Cardiac muscle cell (in vitro differentiated cells and primary cell): ENCODE results near the gene TSPAN31. TPM values are rescaled to one million over a fixed set of nuclear protein-coding genes. Genes with fewer than 3 reads are reported as not detected.

Experiments used
- DNase-seq, 2 donors: peaks; one replicate each; pipeline versions ENCODE4 v3.0.0 to v3.0.0-alpha.2; 2010 to 2017; ENCODE audit warnings: low read depth in 1 of 2, low spot score in 1 of 2
- H3K27ac ChIP-seq: fragments of 200-600 bp; sonication (generic); 2 replicates; pipeline ENCODE4 v1.5.1; 2016
- H3K27me3 ChIP-seq: fragments of 200-600 bp; sonication (generic); 2 replicates; pipeline ENCODE4 v1.6.0; 2016; ENCODE audit warnings: control low read depth
- H3K36me3 ChIP-seq: fragments of 200-600 bp; sonication (generic); 2 replicates; pipeline ENCODE4 v1.5.1; 2016; ENCODE audit warnings: control low read depth
- H3K4me1 ChIP-seq: fragments of 200-600 bp; sonication (generic); 2 replicates; pipeline ENCODE4 v1.8.1; 2017; ENCODE audit warnings: low read depth, mild to moderate bottlenecking, mixed run types
- H3K4me3 ChIP-seq: fragments of 200-600 bp; sonication (generic); 2 replicates; pipeline ENCODE4 v1.5.1; 2016; ENCODE audit warnings: mild to moderate bottlenecking
- H3K9me3 ChIP-seq: fragments of 200-600 bp; sonication (generic); 2 replicates; pipeline ENCODE4 v1.5.1; 2017; ENCODE audit warnings: low read depth, mild to moderate bottlenecking, control low read depth
- CTCF ChIP-seq: IDR thresholded peaks from 2 replicates; pipeline ENCODE4 v1.5.1; 2012; ENCODE audit warnings: low read depth, mild to moderate bottlenecking, low read length
- polyA plus RNA-seq: library from polyadenylated mRNA; unstranded; fragments of >200 nt; fragmentation: Nextera tagmentation; extraction: Ambion mirVana; gene quantifications from 2 replicates; pipeline ENCODE4 v1.2.1, GENCODE V29; 2016
- total RNA-seq: library from RNA; depleted of rRNA; stranded (reverse); fragments of >200 nt; gene quantifications from 2 replicates; pipeline ENCODE4 v1.2.3, GENCODE V29; 2016

Gene TSPAN31
- total and polyA plus RNA-seq, 2 experiments from 2014 or later: 65.9 to 66.3 TPM

- Histone ChIP-seq H3K36me3 (no peaks in the 10 kb centered on the region), H3K27me3 (peaks cover 99% of the 10 kb centered on the region), H3K9me3 (no peaks in the 10 kb centered on the region), H3K27ac (no peak overlapping the region), H3K4me1 (peaks cover 5% of the 10 kb centered on the region), H3K4me3 (no peak overlapping the region)
- DNase-seq: no peak
- TF ChIP-seq CTCF: no peak
These were observed 10.9 kb upstream of the TSPAN31 start for GRCh38 chr12:57733928-57734327.

GRCh38 chr12:57734591-57734990 lies 10.2 kb upstream of the TSPAN31 start:
- Histone ChIP-seq H3K27me3 (peaks cover 100% of the 10 kb centered on the region), H3K4me1 (peaks cover 5% of the 10 kb centered on the region), H3K4me3 (no peak overlapping the region), H3K9me3 (no peaks in the 10 kb centered on the region), H3K36me3 (no peaks in the 10 kb centered on the region), H3K27ac (no peak overlapping the region)
- TF ChIP-seq CTCF: no peak
- DNase-seq: no peak

- H3K27me3 ChIP-seq: peaks cover 100% of the 10 kb centered on the region
- H3K9me3 ChIP-seq: no peaks in the 10 kb centered on the region
- no peak for DNase-seq
- H3K4me3 ChIP-seq: no peak overlapping the region
- peaks cover 5% of the 10 kb centered on the region for H3K4me1 ChIP-seq
- H3K36me3 ChIP-seq: no peaks in the 10 kb centered on the region
- H3K27ac ChIP-seq: no peak overlapping the region
- no peak for TF ChIP-seq CTCF
These were observed 9.5 kb upstream of the TSPAN31 start for GRCh38 chr12:57735198-57735855.

GRCh38 chr12:57735952-57736740 lies 8.7 kb upstream of the TSPAN31 start:
- peak; percentile 40 for TF ChIP-seq CTCF
- peaks cover 100% of the 10 kb centered on the region for H3K27me3 ChIP-seq
- H3K9me3 ChIP-seq: no peaks in the 10 kb centered on the region
- peaks cover 5% of the 10 kb centered on the region for H3K4me1 ChIP-seq
- H3K27ac ChIP-seq: no peak overlapping the region
- peak; percentile 44 to 49 for DNase-seq
- no peak overlapping the region for H3K4me3 ChIP-seq
- H3K36me3 ChIP-seq: no peaks in the 10 kb centered on the region

- Histone ChIP-seq H3K36me3 (no peaks in the 10 kb centered on the region), H3K4me3 (no peak overlapping the region), H3K9me3 (no peaks in the 10 kb centered on the region), H3K27me3 (peaks cover 100% of the 10 kb centered on the region), H3K27ac (no peak overlapping the region), H3K4me1 (peaks cover 5% of the 10 kb centered on the region)
- no peak for DNase-seq
- no peak for TF ChIP-seq CTCF
These were observed 7.9 kb upstream of the TSPAN31 start for GRCh38 chr12:57736741-57737466.
